ENCODE results near the gene PHIP.

GRCh38 chr6:79094938-79095337 is 16.9 kb upstream of the PHIP start:
- TF ChIP-seq ASH2L (IDR thresholded peaks at IDR 0.05; ENCODE audit: low read length) (no peak), CTCF (IDR thresholded peaks at IDR 0.05; ENCODE audit: control extremely low read depth in 1 of 3, insufficient read depth in 1 of 3, low read depth in 1 of 3, low read length in 3 of 3) (no peak), EZH2 (IDR thresholded peaks at IDR 0.05; ENCODE audit: low read depth, low read length, severe bottlenecking) (no peak), CREB1 (IDR thresholded peaks at IDR 0.05) (no peak), CEBPB (IDR thresholded peaks at IDR 0.05; ENCODE audit: low read depth, low read length) (no peak), ATF3 (IDR thresholded peaks at IDR 0.05; ENCODE audit: insufficient read depth, low read depth, low read length) (no peak), KDM1A (IDR thresholded peaks at IDR 0.05; ENCODE audit: borderline replicate concordance, low read length) (no peak), MAX (IDR thresholded peaks at IDR 0.05) (no peak)

Data from H1 (cell line).